ENCODE results near the gene BACH1. TPM values are rescaled to one million over a fixed set of nuclear protein-coding genes. Genes with fewer than 3 reads are reported as not detected.

BACH1 gene
- total and polyA plus RNA-seq, 2 donors (not counting 3 experiments of a cell fraction or from before 2014, with no cell fraction given): 7.2 to 28.8 TPM

GRCh38 chr21:29305561-29305960 is 6.8 kb downstream of the BACH1 start:
- Histone ChIP-seq H3K27me3 (ENCODE audit: control insufficient read depth in 2 of 2, insufficient read depth in 2 of 2, low read length in 2 of 2) (no peaks in the 10 kb centered on the region), H3K36me3 (ENCODE audit: control insufficient read depth in 2 of 2, extremely low read depth in 1 of 2, insufficient read depth in 2 of 2, low read length in 2 of 2) (peaks cover 0 to 2% of the 10 kb centered on the region in 2 experiments), H3K4me1 (ENCODE audit: control insufficient read depth, extremely low read depth, insufficient read depth, low read length) (peaks cover 12% of the 10 kb centered on the region), H3K9me3 (replicated peaks; ENCODE audit: control insufficient read depth, insufficient read depth, low read length) (no peaks in the 10 kb centered on the region), H3K4me3 (replicated peaks in 1 of 3; ENCODE audit: insufficient read depth in 1 of 3, low read depth in 1 of 3, low read length in 3 of 3) (no peak overlapping the region), H3K9ac (replicated peaks; ENCODE audit: extremely low read depth, insufficient read depth, low read length) (no peak overlapping the region), H3K27ac (ENCODE audit: insufficient read depth, low read depth, low read length) (no peak overlapping the region), H4K20me1 (replicated peaks; ENCODE audit: control insufficient read depth, extremely low read depth, insufficient read depth, low read length) (peaks cover 16% of the 10 kb centered on the region), H3K9me1 (replicated peaks; ENCODE audit: control insufficient read depth, extremely low read depth, insufficient read depth, low read length) (no peaks in the 10 kb centered on the region), H3K4me2 (ENCODE audit: insufficient read depth, low read length) (no peak overlapping the region), H3K79me2 (ENCODE audit: control insufficient read depth, insufficient read depth, low read length) (peaks cover 97% of the 10 kb centered on the region), H2AFZ (ENCODE audit: low read depth, low read length) (no peak overlapping the region)
- DNase-seq (ENCODE audit: low read depth, low spot score) (no peak), FAIRE-seq (no peak)
- BruUV-seq (replicated peaks): no TSS peak
- dilution Hi-C loops (cut with MboI; ENCODE audit: extremely low pct_ligation_motif_present, low sequenced_read_pairs) (no loop called here), intact Hi-C loops (cut with micrococcal nuclease) (no loop called here)
- TF ChIP-seq MYC (IDR thresholded peaks at IDR 0.05; ENCODE audit: low read depth, low read length) (no peak), MAX (IDR thresholded peaks at IDR 0.05; ENCODE audit: insufficient read depth, insufficient read length) (no peak), EZH2 (IDR thresholded peaks at IDR 0.05; ENCODE audit: borderline replicate concordance, low read depth, low read length, severe bottlenecking) (no peak), POLR2A (IDR thresholded peaks at IDR 0.05; ENCODE audit: low read depth, low read length) (no peak), JUN (IDR thresholded peaks at IDR 0.05; ENCODE audit: borderline replicate concordance, insufficient read depth, insufficient read length, low read depth) (no peak), CTCF (IDR thresholded peaks at IDR 0.05; ENCODE audit: extremely low read depth in 1 of 2, insufficient read depth in 1 of 2, low read depth in 1 of 2, low read length in 2 of 2) (no peak), GATA2 (IDR thresholded peaks at IDR 0.05; ENCODE audit: insufficient read depth, insufficient read length, low read depth, low read length) (no peak), POLR2AphosphoS5 (IDR thresholded peaks at IDR 0.05; ENCODE audit: insufficient read depth, low read depth, low read length) (no peak), FOS (IDR thresholded peaks at IDR 0.05; ENCODE audit: borderline replicate concordance, insufficient read depth, low read length) (no peak)
- ChIA-PET CTCF (interaction anchor here (0.9 to 1.3 kb wide), 4 partner anchors 8 to 142 kb away, joined by 3 to 4 read pairs (median 4); no protein-coding TSS in a partner anchor), POLR2A (no interaction called here)

Data from endothelial cell of umbilical vein (primary cell).